Omental fat pad (tissue), 4 donors: ENCODE measurements around the gene SPACA4. TPM values are rescaled to one million over a fixed set of nuclear protein-coding genes. Genes with fewer than 3 reads are reported as not detected.

ENCODE experiments used
- ATAC-seq: fragments of 150-250 bp; one replicate; pipeline ENCODE4 v1.9.1; 2016; ENCODE audit warnings: mild to moderate bottlenecking, moderate library complexity; ENCODE audit not compliant: low FRiP score
- DNase-seq: peaks from one replicate; pipeline ENCODE4 v3.0.0-alpha.2; 2019; ENCODE audit warnings: low spot score
- total RNA-seq, 4 donors: library from RNA; depleted of rRNA; stranded (reverse); fragments of >200 nt; gene quantifications; one replicate each; pipeline ENCODE4 v1.1.0, GENCODE V29; 2016
- TF ChIP-seq, protein P1 (sequence below), 3 donors: fragments of 450-650 bp; IDR thresholded peaks; one replicate each; pipeline ENCODE4 v1.5.1; 2016 to 2017; ENCODE audit warnings: antibody characterized with exemption in 3 of 3, mild to moderate bottlenecking in 3 of 3, moderate library complexity in 2 of 3

SPACA4 gene
- total RNA-seq, 4 donors from 2014 or later, result not detected

DNA sequence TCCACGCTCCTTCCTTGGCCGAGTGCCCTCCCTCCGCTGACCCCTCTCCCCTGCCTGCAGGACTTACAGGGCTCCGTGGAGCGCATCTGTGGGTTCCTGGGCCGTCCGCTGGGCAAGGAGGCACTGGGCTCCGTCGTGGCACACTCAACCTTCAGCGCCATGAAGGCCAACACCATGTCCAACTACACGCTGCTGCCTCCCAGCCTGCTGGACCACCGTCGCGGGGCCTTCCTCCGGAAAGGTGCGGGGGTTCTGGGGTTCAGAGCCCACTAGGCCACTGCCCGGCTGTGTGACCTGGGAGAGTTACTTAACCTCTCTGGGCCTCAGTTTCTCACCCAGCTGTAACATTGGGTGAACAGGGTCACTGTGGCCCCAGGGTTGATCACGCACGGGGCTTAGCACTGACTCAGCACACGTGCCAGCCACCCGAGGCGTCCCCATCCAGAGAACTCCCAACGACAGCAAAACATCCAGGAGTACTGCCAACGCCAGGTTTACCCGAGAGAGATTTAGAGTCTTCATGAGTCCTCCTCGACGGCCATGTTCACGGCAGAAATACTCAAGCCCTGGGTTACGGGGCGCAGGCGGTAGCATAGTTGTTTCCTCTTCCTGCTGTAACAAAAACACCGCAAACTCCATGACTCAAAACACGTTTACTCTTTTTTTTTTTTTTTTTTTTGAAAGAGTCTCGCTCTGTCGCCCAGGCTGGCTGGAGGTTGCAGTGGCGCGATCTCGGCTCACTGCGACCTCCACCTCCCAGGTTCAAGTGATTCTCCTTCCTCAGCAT lies 9.7 kb upstream of the SPACA4 start:
- TF ChIP-seq, protein P1, sequence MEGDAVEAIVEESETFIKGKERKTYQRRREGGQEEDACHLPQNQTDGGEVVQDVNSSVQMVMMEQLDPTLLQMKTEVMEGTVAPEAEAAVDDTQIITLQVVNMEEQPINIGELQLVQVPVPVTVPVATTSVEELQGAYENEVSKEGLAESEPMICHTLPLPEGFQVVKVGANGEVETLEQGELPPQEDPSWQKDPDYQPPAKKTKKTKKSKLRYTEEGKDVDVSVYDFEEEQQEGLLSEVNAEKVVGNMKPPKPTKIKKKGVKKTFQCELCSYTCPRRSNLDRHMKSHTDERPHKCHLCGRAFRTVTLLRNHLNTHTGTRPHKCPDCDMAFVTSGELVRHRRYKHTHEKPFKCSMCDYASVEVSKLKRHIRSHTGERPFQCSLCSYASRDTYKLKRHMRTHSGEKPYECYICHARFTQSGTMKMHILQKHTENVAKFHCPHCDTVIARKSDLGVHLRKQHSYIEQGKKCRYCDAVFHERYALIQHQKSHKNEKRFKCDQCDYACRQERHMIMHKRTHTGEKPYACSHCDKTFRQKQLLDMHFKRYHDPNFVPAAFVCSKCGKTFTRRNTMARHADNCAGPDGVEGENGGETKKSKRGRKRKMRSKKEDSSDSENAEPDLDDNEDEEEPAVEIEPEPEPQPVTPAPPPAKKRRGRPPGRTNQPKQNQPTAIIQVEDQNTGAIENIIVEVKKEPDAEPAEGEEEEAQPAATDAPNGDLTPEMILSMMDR (IDR thresholded peaks at IDR 0.05), result no peak
- DNase-seq, result no peak
- ATAC-seq, result no peak

DNA sequence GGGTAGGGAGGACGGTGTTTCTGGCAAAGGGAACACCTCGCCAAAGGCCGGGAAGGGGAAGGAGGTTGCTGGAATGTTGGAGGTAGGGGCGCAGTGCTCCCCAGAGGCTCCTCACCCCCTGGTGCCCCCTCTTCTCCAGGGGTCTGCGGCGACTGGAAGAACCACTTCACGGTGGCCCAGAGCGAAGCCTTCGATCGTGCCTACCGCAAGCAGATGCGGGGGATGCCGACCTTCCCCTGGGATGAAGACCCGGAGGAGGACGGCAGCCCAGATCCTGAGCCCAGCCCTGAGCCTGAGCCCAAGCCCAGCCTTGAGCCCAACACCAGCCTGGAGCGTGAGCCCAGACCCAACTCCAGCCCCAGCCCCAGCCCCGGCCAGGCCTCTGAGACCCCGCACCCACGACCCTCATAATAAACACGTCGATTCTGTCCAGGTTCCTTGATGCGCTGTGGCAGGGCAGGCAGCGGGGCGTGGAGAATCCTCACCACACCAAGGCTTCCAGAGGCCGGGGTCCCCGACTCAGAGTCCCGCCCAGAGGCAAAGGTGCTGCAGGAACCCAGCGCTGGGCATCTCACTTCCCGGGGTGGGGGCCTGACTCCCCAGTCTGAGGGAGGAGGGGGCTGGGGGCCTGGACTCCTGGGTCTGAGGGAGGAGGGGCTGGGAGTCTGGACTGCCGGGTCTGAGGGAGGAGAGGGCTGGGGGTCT lies 7.4 kb upstream of the SPACA4 start:
- ATAC-seq (no peak), DNase-seq (no peak)
- TF ChIP-seq, protein P1 (IDR thresholded peaks at IDR 0.05), result no peak

DNA sequence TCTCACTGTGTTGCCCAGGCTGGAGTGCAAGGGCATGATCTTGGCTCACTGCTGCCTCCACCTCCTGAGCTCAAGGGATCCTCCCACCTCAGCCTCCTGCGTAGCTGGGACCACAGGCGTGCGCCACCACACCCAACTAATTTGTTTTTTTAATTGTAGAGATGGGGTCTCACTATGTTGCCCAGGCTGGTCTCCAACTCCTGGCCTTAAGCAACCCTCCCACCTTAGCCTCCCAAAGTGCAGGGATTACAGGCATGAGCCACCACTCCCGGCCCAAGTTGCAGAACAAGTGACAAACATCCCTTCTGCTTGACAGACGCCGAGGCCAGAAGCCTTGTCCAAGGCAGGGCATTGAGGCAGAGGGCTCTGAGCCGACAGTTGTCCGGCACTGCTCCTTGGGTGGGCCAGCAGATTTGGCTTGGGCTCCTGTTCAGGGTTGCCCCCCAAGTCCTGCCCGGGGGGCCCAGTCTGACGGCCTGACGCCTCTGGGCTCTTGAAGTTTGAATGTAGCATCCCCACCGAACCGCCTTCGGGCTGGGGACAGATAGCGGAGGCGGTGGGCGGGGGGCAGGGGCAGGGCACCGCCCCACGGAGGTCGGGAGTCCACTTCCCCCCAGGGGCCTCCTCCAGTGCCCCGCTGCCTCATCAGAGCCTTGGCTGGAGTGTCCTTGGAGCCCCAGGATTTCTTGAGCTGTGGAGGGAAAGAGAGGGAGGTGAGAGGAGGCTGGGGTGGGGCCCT lies 5.7 kb upstream of the SPACA4 start:
- DNase-seq (no peak), ATAC-seq (no peak)
- TF ChIP-seq, protein P1 (IDR thresholded peaks at IDR 0.05), result no peak

DNA sequence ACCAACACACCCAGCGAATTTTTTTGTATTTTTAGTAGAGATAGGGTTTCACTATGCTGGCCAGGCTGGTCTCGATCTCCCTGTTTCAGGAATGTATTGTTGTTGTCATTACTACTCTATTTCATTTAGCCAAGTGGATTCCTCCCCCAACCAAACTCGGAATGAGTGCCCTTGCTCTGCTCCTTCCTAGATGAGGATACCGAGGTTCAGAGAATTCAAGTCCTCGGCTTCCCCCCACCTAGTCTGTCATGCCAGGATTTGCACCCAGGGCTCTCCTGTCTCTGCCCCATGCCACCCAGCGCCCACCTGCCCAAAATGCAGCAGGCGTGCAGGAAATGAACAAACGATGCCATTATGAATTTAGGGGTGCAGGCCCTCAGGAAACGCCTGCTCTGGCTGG lies 3.5 kb upstream of the SPACA4 start:
- TF ChIP-seq, protein P1 (IDR thresholded peaks at IDR 0.05), result no peak
- DNase-seq (no peak), ATAC-seq (no peak)

DNA sequence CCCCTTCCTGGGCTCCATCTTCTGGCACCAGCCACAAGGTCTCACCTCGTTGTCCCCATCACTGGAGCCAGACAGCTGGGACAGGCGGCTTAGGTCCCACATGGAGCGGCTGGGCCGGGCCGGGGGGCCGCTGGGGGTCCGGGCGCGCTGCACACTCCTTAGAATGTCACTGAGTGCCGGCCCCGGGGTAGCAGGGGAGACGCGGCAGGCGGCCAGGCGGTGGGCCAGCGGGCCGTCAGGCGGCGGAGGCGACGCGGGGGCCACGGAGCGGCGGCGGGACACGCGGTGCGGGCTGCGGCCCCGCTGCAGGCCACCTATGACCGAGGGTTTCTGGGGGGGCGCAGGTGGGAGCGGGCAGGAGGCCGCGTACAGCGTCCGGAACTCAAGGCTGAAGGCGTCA lies 3.1 kb upstream of the SPACA4 start:
- no peak for ATAC-seq
- TF ChIP-seq, protein P1 (IDR thresholded peaks at IDR 0.05), result no peak
- no peak for DNase-seq

DNA sequence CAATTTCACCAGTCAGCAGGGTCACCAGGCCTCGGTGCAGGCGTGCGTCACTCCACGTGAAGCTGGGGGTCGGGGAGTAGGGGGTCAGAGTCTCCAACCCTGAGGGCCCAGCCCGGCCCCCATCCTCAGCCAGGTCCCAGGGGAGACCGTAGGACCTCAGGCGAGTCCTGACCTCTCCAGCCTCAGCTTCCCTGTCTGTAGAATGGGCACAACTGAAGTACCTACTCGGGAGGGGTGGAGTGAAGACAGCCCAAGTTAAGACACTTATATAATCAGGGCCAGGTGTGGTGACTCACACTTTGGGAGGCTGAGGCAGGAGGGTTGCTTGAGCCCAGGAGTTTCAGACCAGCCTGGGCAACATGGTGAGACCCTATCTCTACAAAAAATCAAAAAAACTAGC lies 2.7 kb upstream of the SPACA4 start:
- no peak for DNase-seq
- TF ChIP-seq, protein P1 (IDR thresholded peaks at IDR 0.05), result no peak

More for the DNA sequence above, 2.7 kb upstream of the SPACA4 start:
- ATAC-seq, result no peak
